ENCODE measurements around the gene IL17RE.

IL17RE gene

GRCh38 chr3:9909221-9910013 is 6.8 kb downstream of the IL17RE start:
- peak; percentile 20 for DNase-seq

- no peak for DNase-seq
Observed at GRCh38 chr3:9911863-9912262, 9.2 kb downstream of the IL17RE start.

GRCh38 chr3:9912294-9912935 is 9.8 kb downstream of the IL17RE start:
- DNase-seq: peak; percentile 40

DNA sequence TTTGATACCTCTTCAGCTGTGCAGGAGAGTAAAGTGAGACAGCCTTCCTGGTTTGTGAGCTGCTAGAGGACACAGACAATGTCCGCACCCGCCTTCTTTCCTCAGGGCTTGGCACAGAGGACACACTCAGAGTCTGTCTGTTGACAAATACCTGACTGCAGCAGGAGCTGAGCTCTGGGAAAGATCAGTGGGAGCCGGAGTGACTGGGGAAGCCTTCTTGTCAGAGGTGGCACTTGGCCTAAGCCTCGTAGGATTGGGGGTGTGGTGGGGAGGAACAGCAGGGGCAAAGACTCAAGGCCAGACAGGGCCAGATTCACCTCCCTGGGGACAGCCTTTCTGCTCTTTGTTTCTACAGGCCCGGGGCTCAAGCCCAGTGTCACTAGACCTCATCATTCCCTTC is 11.0 kb downstream of the IL17RE start:
- no peak for DNase-seq

GRCh38 chr3:9914011-9914410 is 11.4 kb downstream of the IL17RE start:
- DNase-seq: no peak

DNA sequence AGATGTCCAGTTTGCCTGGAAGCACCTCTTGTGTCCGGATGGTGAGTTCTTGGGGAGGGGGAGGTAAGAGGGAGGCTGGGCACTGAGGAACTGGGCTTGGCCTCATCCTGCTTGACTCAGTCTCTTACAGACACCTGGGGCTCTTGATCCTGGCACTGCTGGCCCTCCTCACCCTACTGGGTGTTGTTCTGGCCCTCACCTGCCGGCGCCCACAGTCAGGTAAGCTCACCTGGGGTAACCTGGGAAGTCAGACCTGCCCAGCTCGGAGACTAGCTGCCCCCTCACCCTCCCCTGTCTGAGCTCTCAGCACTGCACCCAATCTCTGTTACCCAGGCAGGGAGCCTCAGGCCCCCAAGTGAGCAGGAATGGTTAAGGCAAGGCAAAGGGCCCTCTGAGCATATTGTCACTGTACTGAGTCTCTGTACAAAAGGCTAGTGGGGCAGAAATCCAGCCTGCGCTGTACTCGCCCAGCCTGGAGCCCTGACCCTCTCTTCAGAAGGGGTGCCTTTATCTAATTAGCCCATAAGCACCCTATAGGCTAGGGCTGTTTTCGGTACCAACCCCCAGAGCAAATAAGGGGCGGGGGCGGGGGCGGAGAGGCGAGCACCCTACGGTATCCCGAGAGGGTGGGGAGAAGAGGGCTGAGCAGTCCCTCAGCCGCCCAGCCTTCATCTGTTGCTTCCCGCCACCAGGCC is 12.1 kb downstream of the IL17RE start:
- no peak for DNase-seq

- peak; percentile 26 for DNase-seq
Observed at GRCh38 chr3:9915254-9916141, 12.8 kb downstream of the IL17RE start.

DNA sequence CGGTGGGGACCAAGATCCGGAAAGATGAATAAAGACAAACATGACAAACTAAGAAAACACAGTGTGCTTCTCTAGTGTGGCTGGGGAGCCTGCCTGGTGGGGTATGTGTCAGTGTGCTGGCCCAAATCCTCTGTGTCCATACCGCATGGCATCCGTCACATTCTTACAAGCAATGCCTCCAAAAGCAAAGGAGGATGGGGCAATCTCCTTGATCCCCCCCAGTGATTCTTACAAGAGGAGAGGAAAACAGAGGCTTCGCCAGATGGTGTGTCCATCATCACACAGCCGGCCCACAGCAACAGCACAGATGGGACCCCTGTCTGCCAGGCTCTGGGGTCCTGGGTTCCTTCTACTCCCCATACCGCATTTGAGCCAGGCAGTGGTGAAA is 13.7 kb downstream of the IL17RE start:
- no peak for DNase-seq

- DNase-seq: peak; percentile 8
Observed at GRCh38 chr3:9916734-9917680, 14.4 kb downstream of the IL17RE start, which contains the start of gene IL17RC. TSS of gene IL17RC (plus strand) at chr3:9917098. CDS start at chr3:9917316, 218 bp downstream.

GRCh38 chr3:9917820-9918219 is 15.2 kb downstream of the IL17RE start:
- DNase-seq: no peak

DNA sequence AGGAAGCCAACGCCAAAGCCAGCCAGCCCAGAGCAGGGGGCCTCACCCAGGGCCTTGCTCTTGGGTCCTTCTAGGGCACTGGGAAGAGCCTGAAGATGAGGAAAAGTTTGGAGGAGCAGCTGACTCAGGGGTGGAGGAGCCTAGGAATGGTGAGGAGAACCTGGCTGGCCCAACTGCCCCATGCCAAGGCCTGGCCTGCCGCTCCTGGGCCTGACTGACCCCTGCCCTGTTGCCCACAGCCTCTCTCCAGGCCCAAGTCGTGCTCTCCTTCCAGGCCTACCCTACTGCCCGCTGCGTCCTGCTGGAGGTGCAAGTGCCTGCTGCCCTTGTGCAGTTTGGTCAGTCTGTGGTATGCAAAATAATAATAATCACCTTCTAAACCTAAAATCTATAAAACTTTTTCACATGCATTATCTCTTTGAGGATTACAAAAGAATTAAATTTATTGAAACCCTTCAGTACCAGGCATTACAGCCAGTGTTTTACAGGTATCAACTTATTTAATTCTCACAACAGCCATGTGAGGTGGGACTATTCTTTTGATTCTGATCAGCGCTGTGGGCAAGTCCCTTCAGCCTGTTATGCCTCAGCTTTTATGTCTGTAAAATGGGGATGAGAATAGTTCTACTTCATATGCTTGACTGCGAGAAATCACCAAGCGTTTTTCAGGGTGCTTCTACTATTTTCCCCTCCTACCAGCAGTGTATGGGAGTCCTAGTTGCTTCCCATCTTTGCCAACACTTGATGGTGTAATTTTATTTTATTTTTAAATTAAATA is 15.8 kb downstream of the IL17RE start:
- DNase-seq: no peak

DNA sequence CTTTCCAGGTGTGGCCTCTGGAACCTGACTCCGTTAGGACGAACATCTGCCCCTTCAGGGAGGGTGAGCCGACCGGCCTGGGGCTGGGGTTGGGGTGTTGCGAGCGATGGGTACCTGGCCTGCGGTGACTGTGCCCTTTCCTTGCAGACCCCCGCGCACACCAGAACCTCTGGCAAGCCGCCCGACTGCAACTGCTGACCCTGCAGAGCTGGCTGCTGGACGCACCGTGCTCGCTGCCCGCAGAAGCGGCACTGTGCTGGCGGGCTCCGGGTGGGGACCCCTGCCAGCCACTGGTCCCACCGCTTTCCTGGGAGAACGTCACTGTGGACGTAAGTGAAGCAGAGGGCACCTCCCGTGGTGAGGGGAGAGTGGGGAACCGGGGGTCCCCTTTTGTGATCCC is 25.5 kb downstream of the IL17RE start:
- no peak for DNase-seq

- DNase-seq: no peak
Observed at GRCh38 chr3:9930804-9931418, 28.3 kb downstream of the IL17RE start.

GRCh38 chr3:9932535-9932842 is 29.8 kb downstream of the IL17RE start:
- DNase-seq: no peak

- peak; percentile 90 for DNase-seq
Observed at GRCh38 chr3:9932843-9933560, 30.4 kb downstream of the IL17RE start.

DNA sequence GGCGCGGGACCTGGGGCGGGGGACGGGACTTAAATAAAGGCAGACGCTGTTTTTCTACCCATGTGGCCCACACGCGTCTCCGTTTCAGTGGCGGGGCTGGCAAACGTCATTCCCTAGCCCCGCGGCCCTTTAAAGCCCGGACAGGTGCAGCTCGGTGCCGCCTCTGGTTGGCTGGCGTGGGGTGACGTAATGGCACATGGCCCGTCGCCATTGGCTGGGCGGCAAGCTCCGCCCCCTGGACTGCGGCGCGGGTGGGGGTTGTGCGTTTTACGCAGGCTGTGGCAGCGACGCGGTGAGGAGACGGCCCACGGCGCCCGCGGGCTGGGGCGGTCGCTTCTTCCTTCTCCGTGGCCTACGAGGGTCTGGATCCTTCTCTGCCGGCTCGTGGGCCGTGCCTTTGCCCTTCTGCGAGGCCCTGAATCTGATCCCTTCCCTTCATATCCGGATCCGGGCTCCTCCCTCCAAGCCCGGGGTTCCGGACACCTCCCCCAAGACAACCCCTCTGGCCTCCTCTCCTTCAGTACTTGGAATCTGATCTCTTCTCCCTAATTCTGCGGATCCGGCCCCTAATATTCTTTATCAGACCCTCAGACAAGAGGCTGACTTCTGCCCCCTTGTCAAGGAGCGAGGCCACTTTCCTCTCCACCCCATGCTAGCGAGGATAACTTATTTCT is 31.1 kb downstream of the IL17RE start, which contains the start of gene CRELD1:
Gene CRELD1, plus strand, starts transcription at position 274 of the 674 bp plus-strand sequence. CDS start 605 bp downstream, outside the sequence.
- DNase-seq: peak; percentile 98

GRCh38 chr3:9934235-9934621 is 31.6 kb downstream of the IL17RE start:
- DNase-seq: peak; percentile 50

- no peak for DNase-seq
Observed at GRCh38 chr3:9934993-9935392, 32.3 kb downstream of the IL17RE start.

- DNase-seq: no peak
Observed at GRCh38 chr3:9935966-9936510, 33.4 kb downstream of the IL17RE start.

Measured in CD4-positive, alpha-beta T cell treated with Interleukin-12 subunit alpha and Interleukin-12 subunit beta, for 1 hour (primary cell).